GM18868 (cell line): ENCODE measurements around the gene JUNB.

Experiments
- ATAC-seq: cut with Tn5 transposase; IDR thresholded peaks from one replicate; pipeline ENCODE4 v1.9.1; 2021; ENCODE audit warnings: mild to moderate bottlenecking, moderate library complexity; ENCODE audit not compliant: unreplicated experiment

Gene JUNB

GRCh38 chr19:12840091-12841079 is 49.1 kb downstream of the JUNB start:
- no peak for ATAC-seq

GRCh38 chr19:12841094-12841493 is 49.8 kb downstream of the JUNB start:
- no peak for ATAC-seq

- ATAC-seq = no peak
These were observed 51.2 kb downstream of the JUNB start for GRCh38 chr19:12842511-12842910.
